Bronchial epithelial cell (primary cell): ENCODE measurements around the gene MINDY4. TPM values are rescaled to one million over a fixed set of nuclear protein-coding genes. Genes with fewer than 3 reads are reported as not detected.

Experiments used
- DNase-seq: peaks from one replicate; pipeline ENCODE4 v3.0.0-alpha.2; 2010; ENCODE audit warnings: low read depth
- FAIRE-seq: peaks from 2 replicates; lab custom pipeline; 2011; peaks lifted over from hg19 to GRCh38; lab: Jason Lieb, UNC
- H3K27me3 ChIP-seq: 2 replicates; pipeline ENCODE4 v1.5.1; 2011; ENCODE audit warnings: low read length; ENCODE audit not compliant: control insufficient read depth, insufficient read depth
- H3K36me3 ChIP-seq: 2 replicates; pipeline ENCODE4 v1.5.1; 2011; ENCODE audit warnings: low read length; ENCODE audit not compliant: control insufficient read depth, insufficient read depth
- H3K4me3 ChIP-seq: 2 replicates; pipeline ENCODE4 v1.5.1; 2011; ENCODE audit warnings: mild to moderate bottlenecking, low read depth, low read length, control low read depth
- CTCF ChIP-seq: IDR thresholded peaks from 2 replicates; pipeline ENCODE4 v1.5.1; 2011; ENCODE audit warnings: mild to moderate bottlenecking, moderate library complexity, low read length, control low read depth, inconsistent platforms; ENCODE audit not compliant: insufficient read depth, severe bottlenecking
- total RNA-seq: library from RNA; depleted of rRNA; stranded (reverse); fragments of >200 nt; gene quantifications from 2 replicates; pipeline ENCODE4 v1.2.1, GENCODE V29; 2014

MINDY4 gene
- total RNA-seq, 1 donor from 2014 or later = 1.1 TPM

GRCh38 chr7:30930621-30931020 is 159.4 kb downstream of the MINDY4 start:
- no peak for TF ChIP-seq CTCF
- Histone ChIP-seq H3K4me3 (no peak overlapping the region), H3K36me3 (no peaks in the 10 kb centered on the region), H3K27me3 (peaks cover 1% of the 10 kb centered on the region)
- FAIRE-seq (no peak), DNase-seq (no peak)

GRCh38 chr7:30931161-30931928 is 160.1 kb downstream of the MINDY4 start:
- FAIRE-seq (no peak), DNase-seq (no peak)
- no peak for TF ChIP-seq CTCF
- Histone ChIP-seq H3K36me3 (no peaks in the 10 kb centered on the region), H3K27me3 (peaks cover 1% of the 10 kb centered on the region), H3K4me3 (no peak overlapping the region)

- no peak for FAIRE-seq
- H3K4me3 ChIP-seq = no peak overlapping the region
- peaks cover 1% of the 10 kb centered on the region for H3K27me3 ChIP-seq
- no peak for DNase-seq
- no peaks in the 10 kb centered on the region for H3K36me3 ChIP-seq
- TF ChIP-seq CTCF = no peak
Observed at GRCh38 chr7:30931929-30932540, 160.8 kb downstream of the MINDY4 start.

GRCh38 chr7:30932562-30932961 is 161.3 kb downstream of the MINDY4 start:
- no peak for TF ChIP-seq CTCF
- Histone ChIP-seq H3K27me3 (peaks cover 1% of the 10 kb centered on the region), H3K36me3 (no peaks in the 10 kb centered on the region), H3K4me3 (no peak overlapping the region)
- DNase-seq (no peak), FAIRE-seq (no peak)

- no peak for TF ChIP-seq CTCF
- DNase-seq = no peak
- no peak for FAIRE-seq
- H3K36me3 ChIP-seq = no peaks in the 10 kb centered on the region
- H3K4me3 ChIP-seq = no peak overlapping the region
- peaks cover 4% of the 10 kb centered on the region for H3K27me3 ChIP-seq
Observed at GRCh38 chr7:30933124-30933974, 162.1 kb downstream of the MINDY4 start.
